AG04450 (cell line): Measurements from ENCODE around the gene C1QTNF6. TPM values are rescaled to one million over a fixed set of nuclear protein-coding genes. Genes with fewer than 3 reads are reported as not detected.

Source experiments
- CTCF ChIA-PET: fragments of 300-600, 350-600 bp; formaldehyde crosslinking; extraction: SDS; loops from one replicate; lab custom pipeline; 2022; ENCODE audit warnings: antibody characterized with exemption, inconsistent platforms; lab: Charles Lee
- POLR2A ChIA-PET: fragments of 350-600 bp; formaldehyde crosslinking; extraction: SDS; loops from one replicate; lab custom pipeline; 2021; ENCODE audit warnings: antibody characterized with exemption, inconsistent platforms; lab: Yijun Ruan, JAX
- DNase-seq: peaks from one replicate; pipeline ENCODE4 v3.0.0-alpha.2; 2011; ENCODE audit warnings: low read depth, low spot score
- H3K27ac ChIP-seq: one replicate; pipeline ENCODE4 v1.5.1; 2012; ENCODE audit warnings: low read depth, low read length, control low read depth
- H3K27me3 ChIP-seq: one replicate; pipeline ENCODE4 v1.6.0; 2012; ENCODE audit warnings: low read length; ENCODE audit not compliant: control insufficient read depth, insufficient read depth
- H3K4me3 ChIP-seq: 2 replicates; pipeline ENCODE4 v1.5.1; 2011; ENCODE audit warnings: mild to moderate bottlenecking, low read depth, low read length, control low read depth
- H3K9me3 ChIP-seq: 2 replicates; pipeline ENCODE4 v1.5.1; 2012; ENCODE audit warnings: low read length; ENCODE audit not compliant: control insufficient read depth, insufficient read depth
- CTCF ChIP-seq: IDR thresholded peaks from 2 replicates; pipeline ENCODE4 v1.5.1; 2011; ENCODE audit warnings: low read depth, low read length, control low read depth, inconsistent platforms
- polyA plus RNA-seq: library from polyadenylated mRNA; depleted of rRNA; stranded (reverse); fragments of >200 nt; gene quantifications from 2 replicates; pipeline ENCODE4 v1.2.3, GENCODE V29; 2011

Gene C1QTNF6
- polyA plus RNA-seq, 1 experiment: 8.2 TPM

- peaks cover 20% of the 10 kb centered on the region for H3K9me3 ChIP-seq
- DNase-seq: no peak
- no peak overlapping the region for H3K27ac ChIP-seq
- H3K4me3 ChIP-seq: no peak overlapping the region
- H3K27me3 ChIP-seq: peaks cover 21% of the 10 kb centered on the region
- ChIA-PET POLR2A (no interaction called here), CTCF (interaction anchor here (0.6 to 0.7 kb wide), 2 partner anchors 40 to 115 kb away, joined by 3 read pairs; no protein-coding TSS in a partner anchor)
- 0 out of 2 replicates have a peak, but pooled peaks have one; percentile 5 for TF ChIP-seq CTCF
These were observed 28.0 kb downstream of the C1QTNF6 start for GRCh38 chr22:37160027-37160426.

GRCh38 chr22:37158963-37159290 lies 29.1 kb downstream of the C1QTNF6 start:
- TF ChIP-seq CTCF: no peak
- DNase-seq: no peak
- ChIA-PET POLR2A (no interaction called here), CTCF (no interaction called here)
- H3K27ac ChIP-seq: no peak overlapping the region
- H3K9me3 ChIP-seq: peaks cover 24% of the 10 kb centered on the region
- H3K27me3 ChIP-seq: peaks cover 21% of the 10 kb centered on the region
- no peak overlapping the region for H3K4me3 ChIP-seq

GRCh38 chr22:37157516-37158285 lies 30.3 kb downstream of the C1QTNF6 start:
- TF ChIP-seq CTCF: no peak
- Histone ChIP-seq H3K4me3 (no peak overlapping the region), H3K9me3 (peaks cover 24% of the 10 kb centered on the region), H3K27me3 (peaks cover 11% of the 10 kb centered on the region), H3K27ac (no peak overlapping the region)
- DNase-seq: no peak
- CTCF ChIA-PET: interaction anchor here (0.8 to 1.8 kb wide), 2 partner anchors 9 to 42 kb away, joined by 4 to 5 read pairs; no protein-coding TSS in a partner anchor
- POLR2A ChIA-PET: no interaction called here

- CTCF ChIA-PET: interaction anchor here (0.8 to 1.8 kb wide), 2 partner anchors 43 to 103 kb away, joined by 3 to 5 read pairs; no protein-coding TSS in a partner anchor
- DNase-seq: no peak
These were observed 31.2 kb downstream of the C1QTNF6 start for GRCh38 chr22:37156686-37157435.

More at GRCh38 chr22:37156686-37157435, 31.2 kb downstream of the C1QTNF6 start:
- POLR2A ChIA-PET: interaction anchor here (0.6 kb wide), 1 partner anchor 864 kb away, joined by 5 read pairs; no protein-coding TSS in a partner anchor
- TF ChIP-seq CTCF: no peak
- Histone ChIP-seq H3K27ac (no peak overlapping the region), H3K27me3 (peaks cover 14% of the 10 kb centered on the region), H3K9me3 (peaks cover 23% of the 10 kb centered on the region), H3K4me3 (no peak overlapping the region)
